KOPT-K1 (cell line): ENCODE measurements around the gene RPL18A.

ENCODE experiments used
- H3K27ac ChIP-seq: fragments of 200-600 bp; sonication (generic); 2 replicates; pipeline ENCODE4 v1.5.1; 2016; ENCODE audit warnings: antibody characterized with exemption, mild to moderate bottlenecking, low read depth, low read length; ENCODE audit not compliant: poor library complexity, severe bottlenecking
- H3K36me3 ChIP-seq: fragments of 200-600 bp; sonication (generic); 2 replicates; pipeline ENCODE4 v1.5.1; 2017; ENCODE audit warnings: antibody characterized with exemption, mild to moderate bottlenecking, low read length, moderate library complexity; ENCODE audit not compliant: insufficient read depth
- H3K9me3 ChIP-seq: fragments of 200-600 bp; sonication (generic); 2 replicates; pipeline ENCODE4 v1.5.1; 2017; ENCODE audit warnings: antibody characterized with exemption, low read length, mild to moderate bottlenecking; ENCODE audit not compliant: insufficient read depth, poor library complexity, severe bottlenecking

RPL18A gene

GRCh38 chr19:17859533-17860330 is at the start of gene RPL18A:
Gene RPL18A (plus strand): TSS chr19:17859910. CDS start chr19:17859957, 47 bp downstream.
- H3K27ac ChIP-seq = peak within 1 kb of the TSS; percentile 88
- H3K36me3 ChIP-seq = peaks cover 47% of the 10 kb centered on the region
- H3K9me3 ChIP-seq = no peaks in the 10 kb centered on the region

- no peaks in the 10 kb centered on the region for H3K9me3 ChIP-seq
- H3K36me3 ChIP-seq = no peaks in the 10 kb centered on the region
- H3K27ac ChIP-seq = no peak overlapping the region
Observed at GRCh38 chr19:17811103-17811502, 48.6 kb upstream of the RPL18A start.

- Histone ChIP-seq H3K36me3 (no peaks in the 10 kb centered on the region), H3K27ac (no peak overlapping the region), H3K9me3 (no peaks in the 10 kb centered on the region)
Observed at GRCh38 chr19:17811681-17812080, 48.0 kb upstream of the RPL18A start.

- H3K36me3 ChIP-seq = no peaks in the 10 kb centered on the region
- H3K27ac ChIP-seq = no peak overlapping the region
- no peaks in the 10 kb centered on the region for H3K9me3 ChIP-seq
Observed at GRCh38 chr19:17812099-17812498, 47.6 kb upstream of the RPL18A start.

GRCh38 chr19:17817668-17818363 is 41.9 kb upstream of the RPL18A start:
- no peak overlapping the region for H3K27ac ChIP-seq
- H3K9me3 ChIP-seq = no peaks in the 10 kb centered on the region
- no peaks in the 10 kb centered on the region for H3K36me3 ChIP-seq

GRCh38 chr19:17821190-17821589 is 38.5 kb upstream of the RPL18A start, which contains the start of gene INSL3:
Gene INSL3 (minus strand): TSS chr19:17821519. CDS start chr19:17821506, 13 bp downstream.
- no peak within 1 kb of the TSS for H3K27ac ChIP-seq
- H3K9me3 ChIP-seq = no peaks in the 10 kb centered on the region

GRCh38 chr19:17824339-17824738 is 35.4 kb upstream of the RPL18A start:
- H3K9me3 ChIP-seq = no peaks in the 10 kb centered on the region
- H3K27ac ChIP-seq = no peak overlapping the region

More at GRCh38 chr19:17821190-17821589, 38.5 kb upstream of the RPL18A start, which contains the start of gene INSL3:
- H3K36me3 ChIP-seq = no peaks in the 10 kb centered on the region

GRCh38 chr19:17826508-17827056 is 33.1 kb upstream of the RPL18A start:
- H3K36me3 ChIP-seq = peaks cover 11% of the 10 kb centered on the region; the same call in 1 of the 2 replicates
- no peaks in the 10 kb centered on the region for H3K9me3 ChIP-seq
- no peak overlapping the region for H3K27ac ChIP-seq

More at GRCh38 chr19:17824339-17824738, 35.4 kb upstream of the RPL18A start:
- peaks cover 4% of the 10 kb centered on the region; the same call in 1 of the 2 replicates for H3K36me3 ChIP-seq

- Histone ChIP-seq H3K9me3 (no peaks in the 10 kb centered on the region), H3K27ac (no peak overlapping the region), H3K36me3 (peaks cover 27% of the 10 kb centered on the region; the same call in 1 of the 2 replicates)
Observed at GRCh38 chr19:17829855-17830566, 29.7 kb upstream of the RPL18A start.

GRCh38 chr19:17830567-17831418 is 28.9 kb upstream of the RPL18A start:
- H3K36me3 ChIP-seq = peaks cover 27% of the 10 kb centered on the region; the same call in 1 of the 2 replicates
- H3K9me3 ChIP-seq = no peaks in the 10 kb centered on the region
- H3K27ac ChIP-seq = no peak overlapping the region

GRCh38 chr19:17831419-17831888 is 28.3 kb upstream of the RPL18A start:
- Histone ChIP-seq H3K36me3 (peaks cover 27% of the 10 kb centered on the region; the same call in 1 of the 2 replicates), H3K9me3 (no peaks in the 10 kb centered on the region), H3K27ac (no peak overlapping the region)

- Histone ChIP-seq H3K9me3 (no peaks in the 10 kb centered on the region), H3K36me3 (peaks cover 27% of the 10 kb centered on the region; the same call in 1 of the 2 replicates), H3K27ac (no peak overlapping the region)
Observed at GRCh38 chr19:17832443-17833208, 27.1 kb upstream of the RPL18A start.
